NOMO-1 treated with DMSO at 0.1 percent for 48 hours (cell line): Measurements from ENCODE around the gene CERS4.
"Not testable (repeated sequence)": the region's sequence is repeated elsewhere in the genome, so short reads cannot be mapped to it uniquely, and the experiment has no call there.

Experiments
- DNase-seq: peaks from one replicate; lab custom pipeline; 2025; ENCODE audit not compliant: unreplicated experiment; lab: John Stamatoyannopoulos, UW

Gene CERS4

GRCh38 chr19:8209462-8210378 lies 550 bp downstream of the CERS4 start:
- peak; percentile 38 for DNase-seq

GRCh38 chr19:8210421-8211101 lies 1.4 kb downstream of the CERS4 start:
- no peak for DNase-seq

- DNase-seq, result no peak
These were observed 3.0 kb downstream of the CERS4 start for GRCh38 chr19:8212212-8212611.

GRCh38 chr19:8212916-8213315 lies 3.7 kb downstream of the CERS4 start:
- DNase-seq, result no peak

GRCh38 chr19:8213827-8214672 lies 4.9 kb downstream of the CERS4 start:
- no peak for DNase-seq

- no peak for DNase-seq
These were observed 5.6 kb downstream of the CERS4 start for GRCh38 chr19:8214802-8215201.

DNA sequence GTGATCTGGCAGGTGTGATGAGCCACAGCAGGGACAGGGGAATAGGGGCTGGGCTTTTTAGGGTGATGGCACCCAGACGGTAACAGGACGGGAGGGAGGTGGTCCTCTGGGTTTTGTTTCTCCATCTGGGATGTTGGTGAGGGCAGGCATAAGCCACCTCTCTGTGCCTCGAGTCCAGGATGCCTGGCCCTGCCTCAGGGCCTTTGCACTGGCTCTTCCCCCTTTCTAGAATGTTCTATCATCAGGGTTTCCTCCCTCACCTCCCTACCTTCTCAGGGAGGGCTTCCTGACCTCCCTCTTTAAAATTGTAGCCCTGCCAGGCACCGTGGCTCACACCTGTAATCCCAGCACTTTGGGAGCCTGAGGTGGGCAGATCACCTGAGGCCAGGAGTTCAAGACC lies 6.6 kb downstream of the CERS4 start:
- DNase-seq, result no peak

- DNase-seq, result no peak
These were observed 7.2 kb downstream of the CERS4 start for GRCh38 chr19:8216357-8216756.

- not testable (repeated sequence) for DNase-seq
These were observed 9.0 kb downstream of the CERS4 start for GRCh38 chr19:8218127-8218526.

GRCh38 chr19:8220481-8220880 lies 11.3 kb downstream of the CERS4 start:
- no peak for DNase-seq

GRCh38 chr19:8221161-8221560 lies 12.0 kb downstream of the CERS4 start:
- DNase-seq, result no peak

DNA sequence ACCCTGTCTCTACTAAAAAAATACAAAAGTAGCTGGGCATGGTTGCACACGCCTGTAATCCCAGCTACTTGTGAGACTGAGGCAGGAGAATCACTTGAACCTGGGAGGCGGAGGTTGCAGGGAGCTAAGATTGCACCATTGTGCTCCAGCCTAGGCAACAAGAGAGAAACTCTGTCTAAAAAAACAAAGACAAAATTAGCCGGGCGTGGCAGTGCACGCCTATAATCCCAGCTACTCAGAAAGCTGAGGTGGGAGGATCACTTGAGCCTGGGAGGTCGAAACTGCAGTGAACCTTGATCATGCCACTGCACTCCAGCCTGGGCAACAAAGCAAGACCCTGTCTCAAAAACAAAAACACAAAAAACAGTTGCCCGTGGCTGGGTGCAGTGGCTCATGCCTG lies 14.3 kb downstream of the CERS4 start:
- not testable (repeated sequence) for DNase-seq

- no peak for DNase-seq
These were observed 15.4 kb downstream of the CERS4 start for GRCh38 chr19:8224394-8225145.

GRCh38 chr19:8231073-8231604 lies 22.0 kb downstream of the CERS4 start:
- DNase-seq, result no peak

DNA sequence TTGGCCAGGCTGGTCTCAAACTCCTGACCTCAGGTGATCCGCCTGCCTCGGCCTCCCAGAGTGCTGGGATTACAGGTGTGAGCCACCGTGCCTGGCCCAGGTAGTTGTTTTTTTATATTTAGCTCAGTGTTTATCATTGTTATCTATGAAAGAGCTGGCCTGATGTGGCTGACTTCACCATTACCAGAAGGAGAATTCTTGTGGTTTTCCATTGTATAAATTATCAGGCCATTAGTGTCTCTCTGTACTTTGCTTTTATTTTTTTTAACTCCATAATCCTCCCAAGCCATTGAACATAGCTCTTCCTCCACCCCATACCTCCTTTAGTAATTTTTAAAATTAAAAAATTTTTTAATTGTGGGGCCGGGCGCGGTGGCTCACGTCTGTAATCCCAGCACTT lies 24.2 kb downstream of the CERS4 start:
- DNase-seq, result no peak

- no peak for DNase-seq
These were observed 27.9 kb downstream of the CERS4 start for GRCh38 chr19:8237026-8237425.

- no peak for DNase-seq
These were observed 29.1 kb downstream of the CERS4 start for GRCh38 chr19:8238251-8238650.

DNA sequence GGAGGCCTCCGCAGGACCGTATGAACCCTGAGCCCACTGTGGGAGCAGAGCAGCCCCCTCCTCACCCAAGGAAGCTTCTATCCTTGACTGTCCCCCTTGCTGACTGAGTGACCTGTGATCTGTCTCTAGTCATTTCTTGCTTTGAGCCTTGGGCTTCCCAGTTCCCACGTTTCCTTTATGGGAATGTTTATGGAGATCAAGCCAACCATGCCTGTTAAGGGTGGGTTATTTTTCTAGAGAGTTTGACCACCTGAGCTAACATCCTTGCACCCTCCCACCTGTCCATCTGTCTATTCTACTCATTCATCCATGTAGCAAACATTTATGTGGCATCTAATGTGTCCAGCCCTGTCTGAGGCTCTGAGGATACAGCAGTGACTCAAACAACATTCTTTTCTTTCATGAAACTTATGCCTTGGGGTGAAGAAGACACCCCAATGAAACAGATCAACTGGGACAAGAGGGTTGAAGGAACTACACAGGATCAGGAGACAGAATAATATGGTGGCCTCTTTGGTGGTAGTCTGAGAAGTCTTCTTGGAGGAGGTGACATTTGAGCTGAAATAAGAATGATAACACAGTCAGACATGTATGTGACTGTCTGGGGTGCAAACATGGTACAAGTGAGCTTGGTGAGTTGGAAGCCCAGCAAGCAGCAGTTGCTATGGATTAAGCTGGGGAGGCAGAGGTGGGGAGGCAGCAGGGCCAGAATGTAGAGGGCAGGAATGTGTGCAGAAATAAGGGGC lies 30.5 kb downstream of the CERS4 start:
- DNase-seq, result no peak

- peak; percentile 86 for DNase-seq
These were observed 31.4 kb downstream of the CERS4 start for GRCh38 chr19:8240274-8241229.
